Upper lobe of left lung (tissue), 4 donors: ENCODE data around the gene SPRY2.

Source experiments
- CTCF ChIP-seq, 6 experiments: fragments of 450-650 bp in 4 of 6; fragments of 200-600 bp in 2 of 6; sonication (generic) in 2 of 6; IDR thresholded peaks; one replicate each; pipeline ENCODE4 v1.5.1; 2016 to 2019; ENCODE audit warnings: antibody characterized with exemption in 6 of 6
- POLR2AphosphoS5 ChIP-seq, 2 donors: sonication (generic); formaldehyde crosslinking; IDR thresholded peaks; one replicate each; pipeline ENCODE4 v1.5.1; 2017; ENCODE audit warnings: antibody characterized with exemption in 2 of 2

GRCh38 chr13:80329250-80329649 lies 11.7 kb downstream of the SPRY2 start:
- TF ChIP-seq CTCF (IDR thresholded peaks at IDR 0.05) (no peak), POLR2AphosphoS5 (IDR thresholded peaks at IDR 0.05) (no peak)
